GM12891 (cell line): Measurements from ENCODE around the gene ZNRD2.

Experiments
- DNase-seq: peaks from one replicate; pipeline ENCODE4 v3.0.0; 2011; ENCODE audit warnings: low spot score; ENCODE audit not compliant: insufficient read length
- FAIRE-seq: peaks from 2 replicates; lab custom pipeline; 2011; peaks lifted over from hg19 to GRCh38; lab: Jason Lieb, UNC
- PAX5 ChIP-seq: IDR thresholded peaks from 2 replicates; pipeline ENCODE4 v1.6.1; 2011; ENCODE audit warnings: low read length, moderate library complexity, mild to moderate bottlenecking; ENCODE audit not compliant: insufficient read depth, severe bottlenecking
- POLR2A ChIP-seq: IDR thresholded peaks from 2 replicates; pipeline ENCODE4 v1.6.1; 2011; ENCODE audit warnings: low read depth, low read length, control low read depth
- POLR2AphosphoS5 ChIP-seq: IDR thresholded peaks from 2 replicates; pipeline ENCODE4 v1.6.1; 2011; ENCODE audit warnings: low read depth, low read length, control low read depth
- POU2F2 ChIP-seq: IDR thresholded peaks from 2 replicates; pipeline ENCODE4 v1.6.1; 2011; ENCODE audit warnings: low read depth, mild to moderate bottlenecking, control low read depth, low read length, moderate library complexity
- SPI1 ChIP-seq: IDR thresholded peaks from 2 replicates; pipeline ENCODE4 v1.6.1; 2011; ENCODE audit warnings: low read depth, low read length, control low read depth
- TAF1 ChIP-seq: IDR thresholded peaks from 2 replicates; pipeline ENCODE4 v1.6.1; 2011; ENCODE audit warnings: low read depth, low read length, control low read depth

Gene ZNRD2

GRCh38 chr11:65573391-65574079 lies 3.3 kb downstream of the ZNRD2 start:
- FAIRE-seq = no peak
- no peak for TF ChIP-seq POLR2A
- TF ChIP-seq PAX5 = no peak
- TF ChIP-seq POLR2AphosphoS5 = no peak
- TF ChIP-seq SPI1 = no peak
- TF ChIP-seq POU2F2 = no peak
- no peak for TF ChIP-seq TAF1
- no peak for DNase-seq

GRCh38 chr11:65574109-65574810 lies 4.0 kb downstream of the ZNRD2 start:
- DNase-seq (peak; percentile 96), FAIRE-seq (peak; percentile 89)
- TF ChIP-seq PAX5 (no peak), SPI1 (peak; percentile 90)

GRCh38 chr11:65574811-65575567 lies 4.7 kb downstream of the ZNRD2 start:
- TF ChIP-seq POLR2AphosphoS5 (no peak; the same call in 1 of the 2 replicates), SPI1 (no peak), POU2F2 (peak; percentile 9; the same call in 1 of the 2 replicates), PAX5 (no peak)
- DNase-seq = no peak
- peak; percentile 47 for FAIRE-seq

GRCh38 chr11:65575568-65576231 lies 5.4 kb downstream of the ZNRD2 start, which contains the start of gene EHBP1L1:
EHBP1L1 (plus strand) TSS chr11:65576053; CDS start chr11:65576303, 250 bp downstream.
- TF ChIP-seq POLR2A (peak; percentile 6; the same call in 1 of the 2 replicates), POLR2AphosphoS5 (no peak), SPI1 (peak; percentile 89), TAF1 (peak; percentile 51; the same call in 1 of the 2 replicates), POU2F2 (peak; percentile 69; the same call in 1 of the 2 replicates), PAX5 (no peak)
- peak; percentile 93 for FAIRE-seq
- DNase-seq = peak; percentile 92

- 0 out of 2 replicates have a peak, but pooled peaks have one; percentile 5 for TF ChIP-seq POLR2A
- TF ChIP-seq TAF1 = no peak
- no peak for TF ChIP-seq POU2F2
- FAIRE-seq (peak; percentile 16), DNase-seq (no peak)
Measured at GRCh38 chr11:65576232-65576866, 6.1 kb downstream of the ZNRD2 start.

- TF ChIP-seq POLR2AphosphoS5 (peak; percentile 19; the same call in 1 of the 2 replicates), SPI1 (peak; percentile 68), POLR2A (no peak), TAF1 (no peak), PAX5 (no peak), POU2F2 (no peak)
- DNase-seq (no peak), FAIRE-seq (peak; percentile 76)
Measured at GRCh38 chr11:65576867-65577755, 6.8 kb downstream of the ZNRD2 start.

- FAIRE-seq = no peak
- no peak for DNase-seq
- TF ChIP-seq POU2F2 (no peak), SPI1 (no peak), TAF1 (no peak), POLR2A (no peak), PAX5 (no peak), POLR2AphosphoS5 (no peak)
Measured at GRCh38 chr11:65577756-65578109, 7.5 kb downstream of the ZNRD2 start.

- DNase-seq = no peak
- no peak for FAIRE-seq
- TF ChIP-seq POU2F2 = no peak
- no peak for TF ChIP-seq POLR2AphosphoS5
- TF ChIP-seq PAX5 = no peak
- no peak for TF ChIP-seq POLR2A
- no peak for TF ChIP-seq TAF1
- no peak for TF ChIP-seq SPI1
Measured at GRCh38 chr11:65578134-65578533, 7.9 kb downstream of the ZNRD2 start.
